Lung (tissue), 12 donors: ENCODE data around the gene CFAP61. TPM values are rescaled to one million over a fixed set of nuclear protein-coding genes. Genes with fewer than 3 reads are reported as not detected.

Experiments used
- ATAC-seq: fragments of 200-7000 bp; cut with Tn5 transposase; one replicate; pipeline ENCODE4 v1.9.1; 2020; ENCODE audit warnings: moderate number of reproducible peaks; ENCODE audit not compliant: insufficient read depth, low FRiP score
- DNase-seq, 3 donors: peaks; one replicate each; pipeline ENCODE4 v3.0.0-alpha.2; 2013 to 2017
- H3K27ac ChIP-seq, 2 donors: one replicate each; pipeline ENCODE4 v1.5.1; 2013; ENCODE audit warnings: mild to moderate bottlenecking in 2 of 2, moderate library complexity in 2 of 2, control low read depth in 1 of 2, inconsistent platforms in 1 of 2, low read depth in 1 of 2, low read length in 1 of 2
- H3K27me3 ChIP-seq, 3 donors: one replicate each; pipeline ENCODE4 v1.5.1; 2013; ENCODE audit warnings: low read length in 2 of 3; ENCODE audit not compliant: control insufficient read depth in 3 of 3, insufficient read depth in 3 of 3
- H3K36me3 ChIP-seq, 4 donors: one replicate each; pipeline ENCODE4 v1.5.1; 2013; ENCODE audit warnings: low read length in 4 of 4, mild to moderate bottlenecking in 1 of 4, moderate library complexity in 1 of 4; ENCODE audit not compliant: control insufficient read depth in 4 of 4, insufficient read depth in 4 of 4
- H3K4me1 ChIP-seq, 5 donors: one replicate each; pipeline ENCODE4 v1.5.1; 2013; ENCODE audit warnings: low read length in 5 of 5, mild to moderate bottlenecking in 2 of 5, moderate library complexity in 1 of 5; ENCODE audit not compliant: control insufficient read depth in 5 of 5, insufficient read depth in 5 of 5
- H3K4me3 ChIP-seq: one replicate; pipeline ENCODE4 v1.5.1; 2013; ENCODE audit warnings: mild to moderate bottlenecking, control low read depth, moderate library complexity
- H3K9ac ChIP-seq, 2 donors: one replicate each; pipeline ENCODE4 v1.5.1; 2013; ENCODE audit warnings: low read length in 2 of 2, control low read depth in 1 of 2; ENCODE audit not compliant: insufficient read depth in 1 of 2
- H3K9me3 ChIP-seq, 4 donors: one replicate each; pipeline ENCODE4 v1.5.1; 2013; ENCODE audit warnings: low read length in 3 of 4, mild to moderate bottlenecking in 1 of 4, moderate library complexity in 1 of 4; ENCODE audit not compliant: control insufficient read depth in 4 of 4, insufficient read depth in 3 of 4
- CTCF ChIP-seq: IDR thresholded peaks from 2 replicates; pipeline ENCODE4 v1.5.1; 2012; ENCODE audit warnings: mild to moderate bottlenecking; ENCODE audit errors: control extremely low read depth, extremely low read depth
- WGBS, 2 donors: extraction: QIAGEN DNeasy Blood & Tissue Kit; methylation state at CpG; one replicate each; pipeline ENCODE4 v1.1.7; 2013; 5-methylcytosine and 5-hydroxymethylcytosine counted together
- polyA plus RNA-seq, 2 donors: library from polyadenylated mRNA; stranded (reverse); fragments of 200-250 nt; gene quantifications; one replicate each; pipeline ENCODE4 v1.2.1, GENCODE V29; 2013
- total RNA-seq, 2 donors: library from RNA; depleted of rRNA in 1 of 2; stranded (reverse); fragments of >200 nt in 1 of 2; gene quantifications; one replicate each; pipeline ENCODE4 v1.2.1, GENCODE V29; 2014 to 2021
- donor health status: control.
- donor health status: control.
- donor health status: Bipolar disorder and iron deficiency.
- donor health status: healthy.
- donor health status: DM: yes; HTN: yes; CAD: no.

Gene CFAP61
- total and polyA plus RNA-seq, 4 donors, result 2.0 to 15.4 (median 6.5) TPM

- TF ChIP-seq CTCF, result no peak
- Histone ChIP-seq H3K36me3 (no peaks in the 10 kb centered on the region), H3K9me3 (peaks cover 0 to 8% (median 0%) of the 10 kb centered on the region in 4 donors), H3K27me3 (peaks cover 53 to 80% (median 65%) of the 10 kb centered on the region in 3 donors), H3K4me1 (peaks cover 0 to 28% (median 3%) of the 10 kb centered on the region in 5 donors), H3K27ac (no peak overlapping the region), H3K9ac (no peak overlapping the region), H3K4me3 (no peak overlapping the region)
- ATAC-seq, result no peak
- 2 to 3% methylated on average over 55 to 63 of the region's 63 CpGs for WGBS, 2 donors
- DNase-seq, result peak in 1 of 3 donors; percentile 38
Measured at GRCh38 chr20:20366876-20367574, 314.7 kb downstream of the CFAP61 start.

GRCh38 chr20:20367575-20368417 lies 315.5 kb downstream of the CFAP61 start, which contains the start of gene INSM1:
Gene INSM1, plus strand, starts transcription at chr20:20368104. Its CDS starts 164 bp downstream, at chr20:20368268.
- ATAC-seq, result no peak
- peaks cover 0 to 8% (median 0%) of the 10 kb centered on the region in 4 donors for H3K9me3 ChIP-seq
- WGBS, 2 donors, result 0 to 2% methylated on average over 45 to 108 of the region's 108 CpGs

GRCh38 chr20:20368418-20369249 lies 316.3 kb downstream of the CFAP61 start:
- TF ChIP-seq CTCF, result no peak
- 1% methylated on average over 88 to 130 of the region's 130 CpGs for WGBS, 2 donors
- H3K9me3 ChIP-seq, result peaks cover 0 to 8% (median 0%) of the 10 kb centered on the region in 4 donors
- no peak for ATAC-seq
- H3K36me3 ChIP-seq, result no peaks in the 10 kb centered on the region
- no peak overlapping the region for H3K27ac ChIP-seq
- no peak overlapping the region for H3K4me3 ChIP-seq
- DNase-seq, result peak in 1 of 3 donors; percentile 11
- H3K4me1 ChIP-seq, result peaks cover 0 to 28% (median 3%) of the 10 kb centered on the region in 5 donors
- peaks cover 50 to 80% (median 67%) of the 10 kb centered on the region in 3 donors for H3K27me3 ChIP-seq
- H3K9ac ChIP-seq, result no peak overlapping the region

More at GRCh38 chr20:20367575-20368417, 315.5 kb downstream of the CFAP61 start, which contains the start of gene INSM1:
- Histone ChIP-seq H3K36me3 (no peaks in the 10 kb centered on the region), H3K27me3 (peaks cover 53 to 80% (median 67%) of the 10 kb centered on the region in 3 donors), H3K9ac (no peak within 1 kb of the TSS), H3K4me1 (peaks cover 0 to 28% (median 3%) of the 10 kb centered on the region in 5 donors), H3K4me3 (peak within 1 kb of the TSS; percentile 20), H3K27ac (no peak within 1 kb of the TSS)
- peak in 1 of 3 donors; percentile 2 for DNase-seq
- TF ChIP-seq CTCF, result no peak
